NCI-H2227 treated with DMSO at 0.1 percent for 48 hours (cell line): ENCODE measurements around the gene ISOC2.
A peak's percentile ranks its signal among the peaks of the same experiment; 100 is the strongest.
"Not testable (repeated sequence)": the region's sequence is repeated elsewhere in the genome, so short reads cannot be mapped to it uniquely, and the experiment has no call there.

Source experiments
- DNase-seq: peaks from one replicate; lab custom pipeline; 2025; lab: John Stamatoyannopoulos, UW

ISOC2 gene

GRCh38 chr19:55457683-55458457, 3.6 kb downstream of the ISOC2 start:
- no peak for DNase-seq

GRCh38 chr19:55456347-55456746, 5.1 kb downstream of the ISOC2 start:
- DNase-seq: no peak

DNA sequence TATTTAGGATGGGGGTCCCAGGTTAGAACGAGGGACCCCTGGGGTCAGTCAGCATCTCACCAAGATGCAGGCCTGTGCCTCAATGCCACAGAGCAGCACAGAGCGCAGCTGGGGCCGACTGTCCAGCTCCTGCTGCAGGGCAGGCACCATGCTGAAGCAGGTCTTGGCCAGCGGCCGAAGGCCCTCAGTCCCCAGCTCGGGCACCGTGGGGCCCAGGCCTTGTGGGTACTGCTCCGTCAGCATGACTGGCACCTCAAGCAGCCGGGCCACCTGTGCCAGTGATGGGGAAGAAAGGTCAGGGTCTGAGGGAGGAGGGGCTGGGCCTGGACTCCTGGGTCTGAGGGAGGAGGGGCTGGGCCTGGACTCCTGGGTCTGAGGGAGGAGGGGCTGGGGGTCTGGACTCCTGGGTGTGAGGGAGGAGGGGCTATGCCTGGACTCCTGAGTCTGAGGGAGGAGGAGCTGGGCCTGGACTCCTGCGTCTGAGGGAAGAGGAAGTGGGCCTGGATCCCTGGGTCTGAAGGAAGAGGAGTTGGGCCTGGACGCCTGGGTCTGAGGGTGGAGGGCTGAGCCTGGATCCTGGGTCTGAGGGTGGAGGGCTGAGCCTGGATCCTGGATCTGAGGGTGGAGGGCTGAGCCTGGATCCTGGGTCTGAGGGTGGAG, 5.7 kb downstream of the ISOC2 start:
- no peak for DNase-seq

GRCh38 chr19:55454787-55455243, 6.6 kb downstream of the ISOC2 start:
- peak; percentile 66 for DNase-seq

DNA sequence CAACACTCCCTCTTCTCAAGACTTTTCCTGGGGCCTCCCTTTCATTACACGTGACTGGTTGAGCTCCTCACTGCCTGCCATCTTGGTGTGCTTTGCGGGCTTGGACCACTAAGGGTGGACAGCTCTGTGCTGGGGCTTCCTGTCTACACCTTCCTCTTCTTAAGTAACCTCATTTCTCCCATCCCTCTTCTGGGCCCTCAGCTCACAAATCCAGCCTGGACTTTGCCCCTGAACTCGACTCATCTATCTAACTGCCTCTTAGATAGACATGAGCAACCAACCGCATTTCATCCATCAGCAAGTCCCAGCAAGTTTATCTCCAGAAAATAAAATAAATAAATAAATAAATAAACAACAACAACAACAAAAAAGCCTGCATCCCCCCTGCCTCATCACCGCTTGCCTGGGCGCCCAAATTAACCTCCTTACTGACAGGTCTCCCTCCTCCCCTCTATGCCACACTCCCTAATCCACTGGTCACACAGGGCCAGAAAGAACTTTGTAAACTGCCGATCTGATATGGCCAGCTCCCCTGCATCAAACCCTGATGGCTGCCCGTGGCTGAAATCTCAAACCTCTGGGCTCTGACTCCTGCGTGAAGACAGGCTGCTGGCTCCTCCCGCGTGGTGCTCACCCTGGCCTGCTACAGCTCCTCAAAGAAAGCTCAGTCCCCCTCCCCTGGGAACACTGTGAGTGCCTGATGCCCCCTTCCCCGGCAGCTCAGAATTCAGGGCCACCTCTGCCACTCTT, 7.8 kb downstream of the ISOC2 start:
- DNase-seq: no peak

GRCh38 chr19:55452749-55453346, 8.6 kb downstream of the ISOC2 start:
- DNase-seq: peak; percentile 99

GRCh38 chr19:55451965-55452748, 9.3 kb downstream of the ISOC2 start:
- peak; percentile 63 for DNase-seq

- no peak for DNase-seq
Measured at GRCh38 chr19:55451163-55451964, 10.1 kb downstream of the ISOC2 start.

GRCh38 chr19:55449469-55449868, 12.0 kb downstream of the ISOC2 start:
- no peak for DNase-seq

DNA sequence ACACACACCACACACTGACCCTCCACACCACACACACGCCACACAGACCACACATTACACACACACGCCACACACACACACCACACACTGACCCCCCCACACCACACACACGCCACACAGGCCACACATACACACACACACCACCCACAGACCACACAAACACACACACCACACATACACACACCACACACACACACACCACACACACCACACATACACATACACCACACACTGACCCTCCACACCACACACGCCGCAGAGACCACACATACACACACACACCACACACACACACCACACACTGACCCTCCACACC, 13.3 kb downstream of the ISOC2 start:
- DNase-seq: not testable (repeated sequence)

- DNase-seq: peak; percentile 52
Measured at GRCh38 chr19:55447421-55448174, 13.8 kb downstream of the ISOC2 start.

GRCh38 chr19:55446060-55446459, 15.4 kb downstream of the ISOC2 start:
- DNase-seq: no peak

GRCh38 chr19:55444646-55445045, 16.8 kb downstream of the ISOC2 start:
- no peak for DNase-seq

DNA sequence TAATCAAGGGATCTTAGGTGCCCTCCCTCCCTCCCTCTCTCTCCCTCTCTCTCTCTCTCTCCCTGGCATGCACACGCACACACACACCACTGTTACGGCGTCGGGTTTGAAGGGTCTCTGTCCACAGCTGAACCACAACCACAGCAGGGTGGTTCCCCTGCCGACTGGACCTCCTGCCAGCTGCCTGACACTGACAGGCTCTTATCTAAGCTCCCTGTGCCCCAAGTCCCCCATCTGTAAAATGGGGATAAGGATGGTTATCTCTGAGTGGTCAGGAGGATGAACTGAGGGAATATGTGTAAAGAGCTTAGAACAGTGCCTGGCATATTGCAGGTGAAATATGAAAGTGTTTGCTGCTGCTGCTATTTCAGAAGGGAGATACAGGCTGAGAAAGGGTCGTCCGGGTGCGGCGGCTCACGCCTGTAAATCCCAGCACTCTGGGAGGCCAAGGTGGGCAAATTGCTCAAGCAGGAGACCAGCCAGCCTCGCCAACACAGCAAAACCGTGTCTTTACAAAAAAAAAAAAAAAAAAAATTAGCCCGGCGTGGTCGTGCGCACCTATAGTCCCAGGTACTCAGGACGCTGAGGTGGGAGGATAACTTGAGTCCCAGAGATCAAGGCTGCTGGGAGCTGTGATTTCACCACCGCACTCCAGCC, 17.5 kb downstream of the ISOC2 start:
- DNase-seq: no peak

GRCh38 chr19:55443045-55443823, 18.2 kb downstream of the ISOC2 start, which contains the start of gene SHISA7:
TSS of gene SHISA7 (minus strand) at chr19:55443300. CDS start at chr19:55442863, 437 bp downstream.
- peak; percentile 76 for DNase-seq

GRCh38 chr19:55442372-55442961, 19.0 kb downstream of the ISOC2 start:
- DNase-seq: peak; percentile 46

GRCh38 chr19:55441692-55442321, 19.6 kb downstream of the ISOC2 start:
- peak; percentile 53 for DNase-seq

GRCh38 chr19:55441319-55441691, 20.1 kb downstream of the ISOC2 start:
- no peak for DNase-seq
